IPS-11a (cell line): ENCODE measurements around the gene PSMF1.
"Not testable (repeated sequence)": the region's sequence is repeated elsewhere in the genome, so short reads cannot be mapped to it uniquely, and the experiment has no call there.

Experiments used
- H3K4me3 ChIP-seq: one replicate; pipeline ENCODE4 v1.5.1; 2013; ENCODE audit warnings: low read depth, low read length, control low read depth

PSMF1 gene

DNA sequence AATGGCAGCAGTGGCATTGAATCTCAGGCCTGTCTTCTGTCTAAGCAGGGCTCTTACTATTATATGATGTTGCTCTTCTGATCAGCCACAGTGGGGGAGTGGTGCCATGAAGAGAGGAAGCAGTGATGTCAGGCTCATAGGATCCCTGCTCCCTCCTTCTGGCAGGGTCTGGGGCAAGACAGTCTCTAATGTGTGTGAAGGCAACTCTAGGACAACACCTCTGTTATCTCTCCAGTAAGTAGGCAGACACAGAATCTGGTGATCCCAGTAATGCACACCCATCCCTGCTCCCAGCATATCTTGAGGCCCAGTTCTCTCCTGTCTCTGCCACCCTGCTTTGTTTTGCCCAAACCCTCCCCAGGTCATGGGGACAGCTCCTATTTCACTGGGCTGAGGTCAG lies 93.6 kb downstream of the PSMF1 start:
- no peak overlapping the region for H3K4me3 ChIP-seq

DNA sequence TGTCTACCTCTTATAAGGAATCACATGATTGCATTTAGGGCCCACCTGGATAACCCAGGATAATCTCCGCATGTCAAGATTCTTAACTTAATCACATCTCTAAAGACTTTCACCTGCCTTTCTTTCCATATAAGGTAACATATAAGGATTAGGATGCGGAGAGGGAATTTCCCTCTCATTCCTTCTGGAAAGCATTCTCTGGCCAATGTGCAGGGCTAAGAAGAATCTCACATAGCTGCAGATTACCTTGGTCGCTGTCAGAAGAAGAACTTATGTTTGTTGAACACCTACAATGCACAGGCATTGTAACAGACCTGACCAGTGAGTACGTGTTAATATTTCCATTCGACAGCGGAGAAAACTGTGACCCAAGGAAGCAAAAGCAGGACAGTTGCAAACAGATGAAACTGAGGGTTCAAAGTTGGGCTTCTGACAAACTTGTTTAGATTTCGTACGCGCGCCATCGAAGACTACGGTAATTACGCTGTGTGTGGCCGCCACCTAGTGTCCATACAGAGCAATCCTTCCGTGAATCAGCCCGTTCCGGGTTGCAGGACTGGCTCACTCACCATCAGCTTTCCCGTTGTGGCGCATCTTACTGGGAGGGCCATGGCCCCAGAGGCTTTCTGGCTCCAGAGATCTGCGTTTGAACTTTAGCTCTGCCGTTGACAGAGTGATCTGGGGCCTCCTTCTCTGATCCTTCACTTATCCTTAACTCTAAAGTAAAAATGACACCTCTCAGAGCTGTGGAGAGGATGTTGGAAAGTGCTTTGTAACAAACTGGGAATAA lies 94.4 kb downstream of the PSMF1 start:
- H3K4me3 ChIP-seq = no peak overlapping the region

DNA sequence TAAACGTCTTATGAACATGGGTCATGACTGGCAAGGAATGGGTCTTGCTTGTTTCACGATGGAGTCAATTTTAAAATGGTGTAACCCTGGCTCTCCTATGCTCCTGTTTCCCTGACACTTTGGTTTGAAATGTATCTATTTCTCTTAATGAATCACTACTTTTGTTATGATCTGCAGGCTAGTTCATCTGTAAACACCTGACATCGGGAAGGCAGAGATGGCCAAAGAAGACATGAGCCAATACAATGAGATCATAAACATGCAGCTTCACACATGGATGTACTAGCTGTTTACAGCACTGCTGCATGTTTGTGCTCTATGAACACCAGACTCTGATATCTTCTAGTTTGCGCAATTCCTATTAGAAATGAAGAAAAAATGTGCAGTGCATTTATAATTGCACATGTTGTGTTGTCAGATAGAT lies 96.4 kb downstream of the PSMF1 start:
- H3K4me3 ChIP-seq = no peak overlapping the region

DNA sequence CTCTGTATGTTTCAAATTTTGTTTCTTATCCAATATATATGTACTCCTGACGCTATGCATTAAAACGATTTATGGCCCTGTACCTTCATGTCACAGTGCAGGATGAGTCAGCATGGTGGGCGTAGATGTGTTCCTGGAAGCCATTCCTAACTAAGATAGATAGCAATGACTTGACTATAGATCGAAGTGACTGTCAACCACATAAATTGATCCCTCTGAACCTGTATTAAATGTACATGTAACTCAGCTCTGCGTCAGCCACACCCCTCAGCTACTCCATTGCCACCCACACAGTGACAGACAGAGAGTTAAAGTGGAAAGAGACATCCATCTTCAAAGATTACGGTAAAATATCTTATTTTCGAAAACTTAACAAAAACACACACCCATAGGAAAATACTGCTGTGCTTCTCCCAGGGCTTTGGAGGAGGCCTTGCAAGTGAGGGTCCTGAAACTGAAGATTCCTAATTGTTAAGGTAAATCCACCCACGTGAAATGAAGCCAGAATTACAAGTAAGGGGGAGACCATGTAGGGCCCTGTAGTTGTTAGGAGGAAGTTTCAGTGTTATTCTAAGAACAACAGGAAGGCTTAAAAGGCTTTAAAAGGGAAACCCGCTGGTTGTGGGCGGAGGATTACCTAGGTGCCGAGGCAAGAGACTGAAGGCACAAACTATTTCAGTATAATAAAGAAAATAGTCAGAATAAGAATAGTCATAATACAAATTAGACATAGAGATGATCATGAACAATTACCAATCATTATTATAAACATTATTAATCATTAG lies 97.2 kb downstream of the PSMF1 start:
- H3K4me3 ChIP-seq = no peak overlapping the region

DNA sequence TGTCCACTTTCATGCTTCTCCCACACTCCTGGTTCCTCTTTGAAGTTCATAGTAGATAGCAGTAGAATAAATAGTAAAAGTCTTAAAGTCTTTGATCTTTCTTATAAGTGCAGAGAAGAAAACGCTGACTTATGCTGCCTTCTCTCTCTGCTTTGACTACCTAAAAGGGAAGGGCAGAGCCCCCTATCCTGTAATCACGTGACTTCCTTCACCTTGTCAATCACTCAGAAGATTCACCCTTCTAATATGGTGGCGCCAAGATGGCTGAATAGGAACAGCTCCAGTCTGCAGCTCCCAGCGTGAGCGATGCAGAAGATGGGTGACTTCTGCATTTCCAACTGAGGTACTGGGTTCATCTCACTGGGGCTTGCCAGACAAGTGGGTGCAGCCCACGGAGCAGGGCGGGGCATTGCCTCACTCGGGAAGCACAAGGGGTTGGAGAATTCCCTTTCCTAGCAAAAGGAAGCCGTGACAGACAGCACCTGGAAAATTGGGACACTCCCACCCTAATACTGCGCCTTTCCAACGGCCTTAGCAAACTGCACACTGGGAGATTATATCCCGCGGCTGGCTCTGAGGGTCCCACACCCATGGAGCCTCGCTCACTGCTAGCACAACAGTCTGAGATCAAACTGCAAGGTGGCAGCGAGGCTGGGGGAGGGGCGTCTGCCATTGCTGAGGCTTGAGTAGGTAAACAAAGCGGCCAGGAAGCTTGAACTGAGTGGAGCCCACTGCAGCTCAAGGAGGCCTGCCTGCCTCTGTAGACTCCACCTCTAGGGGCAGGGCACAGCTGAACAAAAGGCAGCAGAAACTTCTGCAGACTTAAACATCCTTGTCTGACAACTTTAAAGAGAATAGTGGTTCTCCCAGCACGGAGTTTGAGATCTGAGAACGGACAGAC lies 98.4 kb downstream of the PSMF1 start:
- not testable (repeated sequence) for H3K4me3 ChIP-seq
